Keratinocyte (primary cell): ENCODE measurements around the gene IGFL1. TPM values are rescaled to one million over a fixed set of nuclear protein-coding genes. Genes with fewer than 3 reads are reported as not detected.

ENCODE experiments used
- DNase-seq: peaks from one replicate; pipeline ENCODE4 v3.0.0-alpha.2; 2011; ENCODE audit warnings: low read depth, missing footprints, low spot score
- FAIRE-seq: peaks from 2 replicates; lab custom pipeline; 2011; peaks lifted over from hg19 to GRCh38; lab: Jason Lieb, UNC
- H2AFZ ChIP-seq: 2 replicates; pipeline ENCODE4 v1.6.0; 2012; ENCODE audit warnings: low read length, control low read depth, inconsistent platforms; ENCODE audit not compliant: control insufficient read depth
- H3K27ac ChIP-seq: 2 replicates; pipeline ENCODE4 v1.5.1; 2011; ENCODE audit warnings: low read length; ENCODE audit not compliant: control insufficient read depth, insufficient read depth
- H3K27me3 ChIP-seq: 3 replicates; pipeline ENCODE4 v1.6.0; 2011; ENCODE audit warnings: low read length; ENCODE audit not compliant: control insufficient read depth, insufficient read depth; ENCODE audit errors: extremely low read depth
- H3K36me3 ChIP-seq, 2 experiments: 2 replicates in 1 of 2; 3 replicates in 1 of 2; pipeline ENCODE4 v1.5.1; 2011; ENCODE audit warnings: low read length in 2 of 2, mild to moderate bottlenecking in 1 of 2; ENCODE audit not compliant: control insufficient read depth in 2 of 2, insufficient read depth in 2 of 2; ENCODE audit errors: extremely low read depth in 1 of 2
- H3K4me1 ChIP-seq: 3 replicates; pipeline ENCODE4 v1.5.1; 2011; ENCODE audit warnings: low read length; ENCODE audit not compliant: control insufficient read depth, insufficient read depth; ENCODE audit errors: extremely low read depth
- H3K4me2 ChIP-seq: 3 replicates; pipeline ENCODE4 v1.6.0; 2011; ENCODE audit warnings: low read depth, low read length; ENCODE audit not compliant: control insufficient read depth, insufficient read depth; ENCODE audit errors: extremely low read depth
- H3K4me3 ChIP-seq, 3 experiments: fragments of 200-600 bp in 1 of 3; sonication (generic) in 1 of 3; 2 replicates in 2 of 3; 3 replicates in 1 of 3; pipeline ENCODE4 v1.5.1; 2011 to 2016; ENCODE audit warnings: low read length in 3 of 3, mild to moderate bottlenecking in 3 of 3, control low read depth in 2 of 3, inconsistent platforms in 1 of 3, low read depth in 1 of 3, mixed read lengths in 1 of 3, mixed run types in 1 of 3, moderate library complexity in 1 of 3; ENCODE audit not compliant: control insufficient read depth in 2 of 3, insufficient read depth in 2 of 3; ENCODE audit errors: extremely low read depth in 1 of 3
- H3K79me2 ChIP-seq: 2 replicates; pipeline ENCODE4 v1.6.0; 2012; ENCODE audit warnings: low read length; ENCODE audit not compliant: control insufficient read depth, insufficient read depth
- H3K9ac ChIP-seq: 3 replicates; pipeline ENCODE4 v1.6.0; 2011; ENCODE audit warnings: low read length; ENCODE audit not compliant: control insufficient read depth, insufficient read depth; ENCODE audit errors: extremely low read depth
- H3K9me1 ChIP-seq: 3 replicates; pipeline ENCODE4 v1.6.0; 2011; ENCODE audit warnings: low read length; ENCODE audit not compliant: control insufficient read depth, insufficient read depth; ENCODE audit errors: extremely low read depth
- H3K9me3 ChIP-seq: 2 replicates; pipeline ENCODE4 v1.5.1; 2012; ENCODE audit warnings: low read depth, low read length; ENCODE audit not compliant: control insufficient read depth
- H4K20me1 ChIP-seq: 3 replicates; pipeline ENCODE4 v1.6.0; 2011; ENCODE audit warnings: low read length; ENCODE audit not compliant: control insufficient read depth, insufficient read depth; ENCODE audit errors: extremely low read depth
- CTCF ChIP-seq, 3 experiments: IDR thresholded peaks in 1 of 3; conservative IDR thresholded peaks in 1 of 3; optimal IDR thresholded peaks in 1 of 3; 2 replicates in 2 of 3; 3 replicates in 1 of 3; pipeline versions ENCODE3 to v1.5.1; 2011; ENCODE audit warnings: low read length in 3 of 3, mild to moderate bottlenecking in 3 of 3, moderate library complexity in 2 of 3, control low read depth in 1 of 3, inconsistent platforms in 1 of 3; ENCODE audit not compliant: insufficient read depth in 2 of 3; ENCODE audit errors: extremely low read depth in 1 of 3
- EZH2 ChIP-seq: IDR thresholded peaks from one replicate; pipeline ENCODE4 v1.6.1; 2012; ENCODE audit warnings: inconsistent platforms, mild to moderate bottlenecking, low read length, moderate library complexity
- dilution Hi-C: fragments of 300-500 bp; cut with MboI; formaldehyde crosslinking; loops from one replicate; pipeline ENCODE4 v1.7.0; 2020; ENCODE audit warnings: low sequenced_read_pairs; ENCODE audit not compliant: extremely low pct_ligation_motif_present
- polyA plus RNA-seq, 5 experiments: library from polyadenylated mRNA; depleted of rRNA in 3 of 5; stranded (reverse) in 3 of 5; stranded (forward) in 1 of 5; unstranded in 1 of 5; fragments of >200 nt; gene quantifications; 1 replicate in 1 of 5; 2 replicates in 3 of 5; 3 replicates in 1 of 5; pipeline versions ENCODE4 v1.2.1 to v1.2.3, GENCODE V29; 2011 to 2012; ENCODE audit warnings: missing spikeins in 2 of 5, low read depth in 1 of 5, low replicate concordance in 1 of 5

The IGFL1 gene
- polyA plus RNA-seq, 1 donor (not counting 4 experiments of a cell fraction or from before 2014, with no cell fraction given) = 21.3 TPM

DNA sequence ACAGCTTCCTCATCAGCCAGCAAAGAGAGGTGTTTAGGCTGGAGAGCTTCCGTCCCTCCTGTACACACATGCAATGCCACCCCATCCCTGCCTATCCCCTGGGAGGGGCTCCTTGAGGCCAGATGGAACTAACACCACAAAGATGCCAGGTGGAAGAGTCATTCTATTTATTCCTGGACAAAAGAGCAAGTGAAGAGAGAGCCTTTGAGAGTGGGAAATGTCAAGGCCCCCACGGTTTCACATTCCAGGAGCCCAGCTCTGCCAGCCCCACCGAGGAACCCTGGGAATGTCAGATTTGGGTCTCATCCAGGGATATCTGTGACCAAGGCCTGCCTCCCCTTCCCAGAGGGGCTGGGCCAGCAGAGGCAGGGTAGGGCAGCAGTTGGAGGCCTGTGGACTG is 30.8 kb upstream of the IGFL1 start:
- Histone ChIP-seq H3K4me3 (no peak overlapping the region), H4K20me1 (no peaks in the 10 kb centered on the region), H3K4me2 (peak overlapping the region; percentile 49), H3K79me2 (no peaks in the 10 kb centered on the region), H3K9me3 (no peaks in the 10 kb centered on the region), H3K9me1 (no peaks in the 10 kb centered on the region), H3K27ac (peak overlapping the region; percentile 63), H3K36me3 (peaks cover 0 to 1% of the 10 kb centered on the region in 2 experiments), H2AFZ (no peak overlapping the region), H3K27me3 (no peaks in the 10 kb centered on the region), H3K4me1 (peaks cover 52% of the 10 kb centered on the region), H3K9ac (peak overlapping the region; percentile 49)
- TF ChIP-seq CTCF (optimal IDR thresholded peaks at IDR 0.05 in 1 of 3, IDR thresholded peaks at IDR 0.05 in 1 of 3, conservative IDR thresholded peaks at IDR 0.05 in 1 of 3; ENCODE audit: extremely low read depth in 1 of 3, insufficient read depth in 2 of 3, low read length in 3 of 3) (no peak), EZH2 (no peak)
- DNase-seq (no peak), FAIRE-seq (peak; percentile 79)
- dilution Hi-C loops = no loop called here

DNA sequence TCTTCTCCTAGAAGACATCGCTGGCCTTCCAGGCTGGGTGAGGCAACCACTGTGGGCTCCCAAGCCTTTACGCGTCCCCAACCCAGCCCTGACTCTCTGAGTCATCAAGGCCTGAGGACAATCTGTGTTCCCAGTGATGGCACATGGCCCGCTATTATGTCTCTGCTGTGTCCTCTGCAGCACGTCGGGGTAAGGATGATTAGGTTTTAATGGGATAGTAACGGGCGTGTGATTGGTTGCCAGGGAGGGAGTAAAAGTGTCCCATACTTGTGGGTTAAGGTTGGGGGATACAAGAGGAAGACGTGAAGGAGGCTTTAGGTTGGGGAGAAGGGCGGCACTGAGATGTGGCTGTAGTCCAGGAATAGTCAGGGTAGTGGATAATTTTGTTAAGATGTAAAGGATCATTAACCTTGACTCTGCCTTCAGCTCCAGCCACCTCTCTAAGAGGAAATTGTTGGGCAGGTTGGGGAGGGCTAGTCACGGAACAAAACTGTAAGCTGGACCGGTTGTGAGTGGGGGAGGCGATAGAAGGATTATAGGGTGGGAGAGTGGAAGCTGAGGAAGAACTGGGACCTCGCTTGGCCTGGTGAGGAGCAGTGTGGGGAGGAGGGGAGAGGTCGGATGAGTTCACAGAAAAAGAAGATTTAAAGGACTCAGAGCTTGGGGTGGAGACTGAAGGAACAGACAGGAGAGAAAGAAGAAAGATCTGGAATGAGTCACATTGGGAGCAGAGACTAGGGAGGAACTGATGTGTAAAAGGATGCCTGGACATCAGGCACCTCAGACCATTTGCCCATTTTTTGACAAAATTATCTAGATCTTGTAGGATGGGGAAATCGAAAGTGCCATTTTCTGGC is 27.9 kb upstream of the IGFL1 start:
- H3K4me2 ChIP-seq = no peak overlapping the region
- no peaks in the 10 kb centered on the region for H3K9me1 ChIP-seq
- peaks cover 0 to 1% of the 10 kb centered on the region in 2 experiments for H3K36me3 ChIP-seq
- dilution Hi-C loops = no loop called here
- no peak overlapping the region for H3K9ac ChIP-seq
- peak overlapping the region in 1 of 3 experiments; percentile 30 for H3K4me3 ChIP-seq
- H3K9me3 ChIP-seq = no peaks in the 10 kb centered on the region
- peaks cover 58% of the 10 kb centered on the region for H3K4me1 ChIP-seq
- H3K27ac ChIP-seq = no peak overlapping the region
- no peaks in the 10 kb centered on the region for H4K20me1 ChIP-seq
- FAIRE-seq (peak; percentile 90), DNase-seq (no peak)
- TF ChIP-seq EZH2 = no peak
- no peak for TF ChIP-seq CTCF (optimal IDR thresholded peaks at IDR 0.05 in 1 of 3, IDR thresholded peaks at IDR 0.05 in 1 of 3, conservative IDR thresholded peaks at IDR 0.05 in 1 of 3; ENCODE audit: extremely low read depth in 1 of 3, insufficient read depth in 2 of 3, low read length in 3 of 3)
- no peaks in the 10 kb centered on the region for H3K27me3 ChIP-seq
- no peaks in the 10 kb centered on the region for H3K79me2 ChIP-seq
- no peak overlapping the region for H2AFZ ChIP-seq
